M059J (cell line): ENCODE measurements around the gene TUBGCP6. TPM values are rescaled to one million over a fixed set of nuclear protein-coding genes. Genes with fewer than 3 reads are reported as not detected.
A peak's percentile ranks its signal among the peaks of the same experiment; 100 is the strongest.

ENCODE experiments used
- DNase-seq: peaks from one replicate; pipeline ENCODE4 v3.0.0-alpha.2; 2012; ENCODE audit warnings: low read depth
- total RNA-seq: library from RNA; depleted of rRNA; stranded (reverse); fragments of >200 nt; shearing (Covaris generic); gene quantifications from 2 replicates; pipeline ENCODE4 v1.2.3, GENCODE V29; 2014; rRNA removed

The TUBGCP6 gene
- 1.7 and 12.5 TPM in 2 replicates for total RNA-seq

- peak; percentile 88 for DNase-seq
Observed at GRCh38 chr22:50244420-50245213, at the start of gene TUBGCP6. TUBGCP6 (minus strand) TSS chr22:50245023; CDS start chr22:50244459, 564 bp downstream.

GRCh38 chr22:50294319-50294656, 49.5 kb upstream of the TUBGCP6 start:
- DNase-seq: no peak

GRCh38 chr22:50293441-50294318, 48.9 kb upstream of the TUBGCP6 start:
- peak; percentile 78 for DNase-seq

GRCh38 chr22:50292643-50293440, 48.0 kb upstream of the TUBGCP6 start:
- DNase-seq: no peak

- DNase-seq: no peak
Observed at GRCh38 chr22:50289942-50290630, 45.3 kb upstream of the TUBGCP6 start.

GRCh38 chr22:50289151-50289941, 44.5 kb upstream of the TUBGCP6 start:
- no peak for DNase-seq

GRCh38 chr22:50287731-50288130, 42.9 kb upstream of the TUBGCP6 start:
- no peak for DNase-seq

GRCh38 chr22:50286701-50287318, 42.0 kb upstream of the TUBGCP6 start:
- no peak for DNase-seq

GRCh38 chr22:50286275-50286674, 41.5 kb upstream of the TUBGCP6 start:
- DNase-seq: no peak

- no peak for DNase-seq
Observed at GRCh38 chr22:50285568-50286229, 40.9 kb upstream of the TUBGCP6 start.

- no peak for DNase-seq
Observed at GRCh38 chr22:50284479-50284878, 39.7 kb upstream of the TUBGCP6 start.

GRCh38 chr22:50283821-50284220, 39.0 kb upstream of the TUBGCP6 start:
- DNase-seq: no peak

GRCh38 chr22:50282361-50283155, 37.7 kb upstream of the TUBGCP6 start:
- peak; percentile 79 for DNase-seq

GRCh38 chr22:50281957-50282356, 37.1 kb upstream of the TUBGCP6 start:
- DNase-seq: no peak

GRCh38 chr22:50281384-50281760, 36.5 kb upstream of the TUBGCP6 start:
- no peak for DNase-seq

- no peak for DNase-seq
Observed at GRCh38 chr22:50280708-50281383, 36.0 kb upstream of the TUBGCP6 start.

- no peak for DNase-seq
Observed at GRCh38 chr22:50280022-50280707, 35.3 kb upstream of the TUBGCP6 start.
